PFSK-1 (cell line): ENCODE measurements around the gene GALNT18.

Experiments
- FOXP2 ChIP-seq: optimal IDR thresholded peaks from 2 replicates; pipeline ENCODE3; 2011; ENCODE audit warnings: borderline replicate concordance, control low read depth, inconsistent platforms; ENCODE audit not compliant: insufficient read depth; ENCODE audit errors: extremely low read length, extremely low read depth
- POLR2AphosphoS5 ChIP-seq: IDR thresholded peaks from 2 replicates; pipeline ENCODE4 v1.6.1; 2012; ENCODE audit warnings: low read depth, mild to moderate bottlenecking, control low read depth, low read length, moderate library complexity
- SIN3A ChIP-seq: IDR thresholded peaks from 2 replicates; pipeline ENCODE4 v1.6.1; 2012; ENCODE audit warnings: mild to moderate bottlenecking, low read length, moderate library complexity, borderline replicate concordance; ENCODE audit not compliant: insufficient read depth
- TAF1 ChIP-seq: IDR thresholded peaks from 2 replicates; pipeline ENCODE4 v1.6.1; 2012; ENCODE audit warnings: low read length, control low read depth, borderline replicate concordance; ENCODE audit not compliant: insufficient read depth
- TF ChIP-seq, protein P1 (sequence below), 2 experiments: IDR thresholded peaks; 2 replicates each; pipeline versions ENCODE4 v1.6.1 to v1.8.0; 2011 to 2012; ENCODE audit warnings: low read depth in 2 of 2, low read length in 2 of 2, control low read depth in 1 of 2, inconsistent platforms in 1 of 2, mild to moderate bottlenecking in 1 of 2, moderate library complexity in 1 of 2; ENCODE audit not compliant: insufficient read depth in 1 of 2

Gene GALNT18

DNA sequence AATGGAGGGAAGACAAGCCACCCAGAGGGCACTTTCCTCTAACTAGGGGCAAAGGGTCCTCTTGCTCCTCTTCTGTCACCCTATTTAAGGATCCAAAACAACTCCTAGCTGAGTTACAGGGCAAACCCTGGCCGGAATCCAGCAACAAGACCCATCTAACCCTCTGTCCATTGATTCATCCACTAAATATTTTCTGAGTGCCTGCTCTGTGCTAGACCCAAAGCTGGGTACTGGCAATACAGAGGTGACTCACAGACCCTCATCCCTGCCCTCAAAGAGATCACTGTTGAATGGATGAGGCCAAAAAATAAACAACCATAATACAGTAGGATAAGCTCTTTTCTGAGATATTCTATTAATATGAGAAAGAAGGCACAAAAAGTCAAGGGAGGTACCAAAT, 4.3 kb upstream of the GALNT18 start:
- TF ChIP-seq, protein P1, sequence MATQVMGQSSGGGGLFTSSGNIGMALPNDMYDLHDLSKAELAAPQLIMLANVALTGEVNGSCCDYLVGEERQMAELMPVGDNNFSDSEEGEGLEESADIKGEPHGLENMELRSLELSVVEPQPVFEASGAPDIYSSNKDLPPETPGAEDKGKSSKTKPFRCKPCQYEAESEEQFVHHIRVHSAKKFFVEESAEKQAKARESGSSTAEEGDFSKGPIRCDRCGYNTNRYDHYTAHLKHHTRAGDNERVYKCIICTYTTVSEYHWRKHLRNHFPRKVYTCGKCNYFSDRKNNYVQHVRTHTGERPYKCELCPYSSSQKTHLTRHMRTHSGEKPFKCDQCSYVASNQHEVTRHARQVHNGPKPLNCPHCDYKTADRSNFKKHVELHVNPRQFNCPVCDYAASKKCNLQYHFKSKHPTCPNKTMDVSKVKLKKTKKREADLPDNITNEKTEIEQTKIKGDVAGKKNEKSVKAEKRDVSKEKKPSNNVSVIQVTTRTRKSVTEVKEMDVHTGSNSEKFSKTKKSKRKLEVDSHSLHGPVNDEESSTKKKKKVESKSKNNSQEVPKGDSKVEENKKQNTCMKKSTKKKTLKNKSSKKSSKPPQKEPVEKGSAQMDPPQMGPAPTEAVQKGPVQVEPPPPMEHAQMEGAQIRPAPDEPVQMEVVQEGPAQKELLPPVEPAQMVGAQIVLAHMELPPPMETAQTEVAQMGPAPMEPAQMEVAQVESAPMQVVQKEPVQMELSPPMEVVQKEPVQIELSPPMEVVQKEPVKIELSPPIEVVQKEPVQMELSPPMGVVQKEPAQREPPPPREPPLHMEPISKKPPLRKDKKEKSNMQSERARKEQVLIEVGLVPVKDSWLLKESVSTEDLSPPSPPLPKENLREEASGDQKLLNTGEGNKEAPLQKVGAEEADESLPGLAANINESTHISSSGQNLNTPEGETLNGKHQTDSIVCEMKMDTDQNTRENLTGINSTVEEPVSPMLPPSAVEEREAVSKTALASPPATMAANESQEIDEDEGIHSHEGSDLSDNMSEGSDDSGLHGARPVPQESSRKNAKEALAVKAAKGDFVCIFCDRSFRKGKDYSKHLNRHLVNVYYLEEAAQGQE (IDR thresholded peaks at IDR 0.05; ENCODE audit: insufficient read depth in 1 of 2, low read depth in 2 of 2, low read length in 2 of 2) = no peak
- TF ChIP-seq TAF1 = no peak
- TF ChIP-seq FOXP2 = no peak

DNA sequence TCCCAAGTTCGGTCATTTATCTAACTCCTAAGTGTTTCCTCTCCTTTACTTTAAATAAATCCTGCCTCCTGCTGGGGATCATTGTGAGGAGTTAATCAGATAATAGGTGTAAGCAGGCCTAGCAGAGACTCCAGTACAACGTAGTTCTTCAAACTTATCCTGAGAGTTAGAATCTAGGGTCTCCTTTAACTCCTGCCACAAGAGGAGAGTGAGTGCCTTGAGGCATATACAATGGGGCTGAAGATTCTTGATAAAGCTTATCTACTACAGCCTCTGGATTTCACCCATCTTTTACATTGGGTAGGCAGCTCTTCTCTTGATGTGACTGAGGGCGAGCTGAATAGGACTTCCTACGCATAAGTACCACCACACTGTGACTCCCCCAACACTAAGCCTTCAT, 3.1 kb upstream of the GALNT18 start:
- TF ChIP-seq TAF1 (no peak), POLR2AphosphoS5 (no peak), SIN3A (no peak), FOXP2 (no peak)
- TF ChIP-seq, protein P1 (IDR thresholded peaks at IDR 0.05; ENCODE audit: insufficient read depth in 1 of 2, low read depth in 2 of 2, low read length in 2 of 2) = no peak

DNA sequence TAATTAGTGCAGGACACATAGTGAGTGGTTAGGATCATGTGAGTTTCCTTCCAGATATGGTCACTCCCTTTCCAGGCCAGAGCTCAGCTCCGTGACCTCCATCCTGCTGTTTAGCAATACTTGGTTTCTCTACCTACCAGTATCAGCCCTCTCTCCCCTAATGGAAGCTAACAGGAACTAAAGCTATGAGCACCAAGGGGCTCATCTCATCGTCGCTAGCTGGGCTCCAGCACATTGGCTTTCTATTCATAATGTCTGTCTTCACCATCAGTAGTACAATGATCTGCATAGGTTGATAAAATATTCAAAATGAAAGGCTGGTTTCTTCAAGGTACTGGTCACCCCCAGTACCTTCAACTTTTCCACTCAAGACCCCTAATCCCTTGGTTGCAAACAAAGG, 2.4 kb upstream of the GALNT18 start:
- TF ChIP-seq TAF1 = no peak
- TF ChIP-seq FOXP2 = no peak
- TF ChIP-seq POLR2AphosphoS5 = no peak
- TF ChIP-seq, protein P1 (IDR thresholded peaks at IDR 0.05; ENCODE audit: insufficient read depth in 1 of 2, low read depth in 2 of 2, low read length in 2 of 2) = no peak
- no peak for TF ChIP-seq SIN3A

GRCh38 chr11:11622772-11623171, 967 bp upstream of the GALNT18 start:
- TF ChIP-seq TAF1 (no peak), FOXP2 (no peak), POLR2AphosphoS5 (no peak), SIN3A (no peak)
- TF ChIP-seq, protein P1 (IDR thresholded peaks at IDR 0.05; ENCODE audit: insufficient read depth in 1 of 2, low read depth in 2 of 2, low read length in 2 of 2) = no peak

DNA sequence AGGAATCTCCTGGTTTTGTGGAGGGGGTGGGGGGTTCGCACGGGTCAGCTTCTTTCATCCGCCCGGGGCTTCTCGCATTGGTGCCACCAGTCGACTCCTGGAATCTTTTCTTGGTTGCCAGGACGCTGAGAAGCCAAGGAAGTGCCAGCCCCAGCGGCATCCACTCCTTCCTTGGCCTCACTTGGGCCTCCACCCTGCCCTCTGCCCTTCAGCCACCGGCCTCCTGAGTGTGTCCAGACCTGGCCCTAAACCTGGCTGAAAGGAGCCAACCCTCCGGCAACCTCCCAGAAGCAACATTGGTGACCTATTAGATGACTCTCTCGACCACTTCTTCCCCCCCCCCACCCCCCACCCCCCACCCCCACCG, 518 bp upstream of the GALNT18 start:
- TF ChIP-seq FOXP2 (no peak), POLR2AphosphoS5 (no peak), SIN3A (no peak), TAF1 (no peak)
- TF ChIP-seq, protein P1 (IDR thresholded peaks at IDR 0.05; ENCODE audit: insufficient read depth in 1 of 2, low read depth in 2 of 2, low read length in 2 of 2) = no peak
